C4-2B (cell line): ENCODE results near the gene TMEM161A.

Source experiments
- ZFX ChIP-seq: fragments of 450-650 bp; IDR thresholded peaks from 2 replicates; pipeline ENCODE4 v1.6.1; 2017
- TF ChIP-seq, protein P1 (sequence below): fragments of 450-650 bp; conservative IDR thresholded peaks from 2 replicates; pipeline ENCODE4 v1.5.1; 2017; ENCODE audit warnings: mild to moderate bottlenecking

DNA sequence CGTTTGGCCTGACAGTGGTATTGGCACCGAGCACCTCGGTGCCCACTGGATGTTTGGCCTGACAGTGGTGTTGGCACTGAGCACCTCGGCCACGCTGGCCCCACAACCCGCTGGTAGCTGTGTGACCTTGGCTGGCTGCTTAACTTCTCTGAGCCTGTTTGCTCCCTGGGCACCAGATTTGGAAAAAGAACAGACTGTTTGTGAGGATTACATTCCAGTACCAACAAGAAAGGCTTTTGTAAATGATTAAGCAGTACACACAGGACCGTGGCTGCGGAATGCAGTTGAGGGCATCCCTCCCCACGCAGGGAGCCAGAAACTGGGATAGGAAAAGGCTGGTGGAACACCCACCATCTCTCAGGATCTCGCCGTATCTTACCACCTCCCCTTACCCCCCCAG is 42.6 kb downstream of the TMEM161A start:
- TF ChIP-seq, protein P1, sequence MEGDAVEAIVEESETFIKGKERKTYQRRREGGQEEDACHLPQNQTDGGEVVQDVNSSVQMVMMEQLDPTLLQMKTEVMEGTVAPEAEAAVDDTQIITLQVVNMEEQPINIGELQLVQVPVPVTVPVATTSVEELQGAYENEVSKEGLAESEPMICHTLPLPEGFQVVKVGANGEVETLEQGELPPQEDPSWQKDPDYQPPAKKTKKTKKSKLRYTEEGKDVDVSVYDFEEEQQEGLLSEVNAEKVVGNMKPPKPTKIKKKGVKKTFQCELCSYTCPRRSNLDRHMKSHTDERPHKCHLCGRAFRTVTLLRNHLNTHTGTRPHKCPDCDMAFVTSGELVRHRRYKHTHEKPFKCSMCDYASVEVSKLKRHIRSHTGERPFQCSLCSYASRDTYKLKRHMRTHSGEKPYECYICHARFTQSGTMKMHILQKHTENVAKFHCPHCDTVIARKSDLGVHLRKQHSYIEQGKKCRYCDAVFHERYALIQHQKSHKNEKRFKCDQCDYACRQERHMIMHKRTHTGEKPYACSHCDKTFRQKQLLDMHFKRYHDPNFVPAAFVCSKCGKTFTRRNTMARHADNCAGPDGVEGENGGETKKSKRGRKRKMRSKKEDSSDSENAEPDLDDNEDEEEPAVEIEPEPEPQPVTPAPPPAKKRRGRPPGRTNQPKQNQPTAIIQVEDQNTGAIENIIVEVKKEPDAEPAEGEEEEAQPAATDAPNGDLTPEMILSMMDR: no peak
- no peak for TF ChIP-seq ZFX
